HG02759 (cell line): Measurements from ENCODE around the gene RAB1A.

Source experiments
- ATAC-seq: cut with Tn5 transposase; IDR thresholded peaks from one replicate; pipeline ENCODE4 v1.9.1; 2021; ENCODE audit warnings: mild to moderate bottlenecking, moderate library complexity; ENCODE audit not compliant: unreplicated experiment

RAB1A gene

DNA sequence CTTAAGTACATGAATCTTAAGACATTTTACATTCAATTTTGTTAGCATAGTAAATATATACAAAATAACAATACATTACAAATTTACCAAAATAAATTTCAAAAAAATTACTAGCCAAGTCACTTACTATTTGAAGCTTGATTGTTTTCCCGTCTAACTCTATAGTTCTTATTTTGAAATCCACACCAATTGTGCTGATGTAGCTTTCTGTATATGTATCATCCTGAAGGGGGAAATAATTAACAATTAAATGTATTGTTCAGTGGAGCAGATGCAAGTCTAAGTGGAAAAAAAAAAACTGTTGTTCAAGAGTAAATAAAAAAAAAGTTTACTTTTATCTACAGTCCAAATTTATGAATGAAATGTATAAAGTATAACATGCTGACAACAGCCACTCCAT, 32.1 kb downstream of the RAB1A start:
- ATAC-seq = no peak

DNA sequence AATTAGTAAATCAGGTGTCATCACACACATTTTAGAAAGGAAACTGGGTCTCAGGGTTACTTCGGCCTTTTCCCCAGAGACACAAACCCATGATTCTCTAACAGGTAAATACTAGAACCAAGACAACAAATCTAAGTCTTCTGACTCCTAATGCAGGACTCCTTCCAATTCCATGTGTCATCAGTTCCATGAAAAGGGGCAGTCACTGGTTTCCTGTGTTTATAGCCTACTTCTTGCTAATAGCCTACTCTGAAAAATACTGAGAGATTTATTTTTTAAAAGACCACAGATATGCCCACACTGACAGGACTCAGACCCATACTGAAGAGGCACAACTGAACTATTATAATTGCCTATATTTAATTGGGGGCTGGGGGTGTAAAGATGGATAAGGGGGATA, 33.0 kb downstream of the RAB1A start:
- no peak for ATAC-seq

DNA sequence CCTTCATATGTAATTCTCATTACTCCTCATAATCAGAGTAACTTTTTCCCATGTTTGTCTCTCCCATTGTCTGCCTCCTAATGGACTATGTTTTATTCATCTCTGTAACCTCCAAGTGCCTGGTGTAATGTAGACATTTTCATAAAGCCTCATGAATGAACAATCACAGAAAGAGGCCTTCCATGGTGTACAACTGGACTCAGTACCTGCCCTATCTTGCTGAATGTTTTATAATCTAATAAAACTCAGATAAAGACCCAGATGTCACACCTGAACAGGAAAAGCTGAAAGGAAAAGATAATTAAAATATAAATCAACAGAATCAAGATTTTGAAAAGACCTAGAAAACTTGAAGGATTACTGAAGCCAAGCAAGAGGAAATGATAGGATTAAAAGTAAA, 36.7 kb downstream of the RAB1A start:
- no peak for ATAC-seq

DNA sequence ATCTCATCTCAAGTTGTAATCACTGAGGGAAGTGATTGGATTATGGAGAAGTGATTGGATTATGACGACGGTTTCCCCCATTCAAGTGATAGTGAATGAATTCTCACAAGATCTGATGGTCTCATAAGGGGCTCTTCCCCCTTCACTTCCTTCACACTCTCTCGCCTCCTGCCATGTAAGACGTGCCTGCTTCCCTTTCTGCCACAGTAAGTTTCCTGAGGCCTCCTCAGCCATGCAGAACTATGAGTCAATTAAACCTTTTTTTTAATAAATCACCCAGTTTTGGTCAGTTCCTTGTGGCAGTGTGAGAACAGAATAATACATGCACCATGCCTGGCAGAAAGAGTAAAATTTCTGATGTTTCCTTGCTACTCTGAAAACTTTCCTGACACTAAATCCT, 37.1 kb downstream of the RAB1A start:
- no peak for ATAC-seq

DNA sequence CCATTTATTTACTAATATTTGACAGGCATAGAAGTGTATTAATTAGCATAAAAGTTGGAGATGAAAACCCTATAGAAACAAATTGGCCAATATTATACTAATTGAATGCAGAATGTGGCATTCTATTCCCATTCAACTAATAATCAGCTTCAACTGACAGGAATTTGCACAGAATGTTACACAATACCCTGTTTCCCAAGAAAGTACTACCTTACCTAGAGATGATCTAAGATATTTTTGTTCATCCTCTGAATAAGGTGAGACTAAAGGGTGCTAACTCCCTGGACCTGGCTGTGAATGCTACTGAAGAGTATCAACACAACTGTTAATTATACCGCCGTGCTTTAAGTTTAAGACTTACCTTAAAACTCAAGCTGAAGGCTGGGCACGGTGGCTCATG, 44.8 kb downstream of the RAB1A start:
- no peak for ATAC-seq

DNA sequence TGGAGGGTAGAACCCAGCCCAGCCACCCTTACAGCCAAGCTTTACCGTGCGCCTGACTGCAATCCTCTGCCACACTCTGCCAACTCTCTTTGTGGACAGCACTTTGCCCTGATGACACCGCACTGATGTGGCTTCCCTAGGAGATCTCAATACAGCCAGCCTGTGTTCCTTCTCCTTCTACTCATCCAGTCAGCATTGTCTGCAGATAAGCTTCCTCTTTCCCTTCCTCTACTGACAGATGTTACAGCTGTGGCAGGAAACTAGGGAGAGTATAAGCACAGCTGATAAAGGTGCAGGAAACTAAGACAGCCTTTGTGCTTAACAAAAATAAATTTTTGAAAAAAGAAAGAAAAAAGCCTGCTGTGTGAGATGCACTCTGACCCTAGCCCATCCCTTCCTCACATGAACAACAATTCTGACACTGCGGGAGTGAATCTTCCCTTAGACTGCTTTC, 48.6 kb downstream of the RAB1A start:
- ATAC-seq = no peak

DNA sequence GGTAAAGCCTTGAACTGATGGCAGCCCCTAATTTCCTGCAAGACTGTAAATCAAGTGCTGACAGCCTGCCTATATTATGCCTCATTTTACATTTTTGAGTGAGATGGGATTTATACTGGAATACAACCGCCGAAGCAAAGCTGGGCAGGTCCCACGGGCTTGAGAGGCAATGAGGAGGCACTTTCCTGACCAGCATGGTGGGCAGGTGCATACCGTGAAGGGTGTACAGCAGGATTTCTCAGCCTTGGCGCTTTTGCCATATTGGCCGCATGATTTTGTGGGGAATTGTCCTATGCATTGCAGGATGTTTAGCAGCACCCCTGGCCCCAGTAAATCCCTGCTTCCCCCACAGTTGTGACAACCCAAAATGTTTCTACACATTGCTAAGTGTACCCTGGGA, 50.9 kb downstream of the RAB1A start:
- ATAC-seq = no peak

DNA sequence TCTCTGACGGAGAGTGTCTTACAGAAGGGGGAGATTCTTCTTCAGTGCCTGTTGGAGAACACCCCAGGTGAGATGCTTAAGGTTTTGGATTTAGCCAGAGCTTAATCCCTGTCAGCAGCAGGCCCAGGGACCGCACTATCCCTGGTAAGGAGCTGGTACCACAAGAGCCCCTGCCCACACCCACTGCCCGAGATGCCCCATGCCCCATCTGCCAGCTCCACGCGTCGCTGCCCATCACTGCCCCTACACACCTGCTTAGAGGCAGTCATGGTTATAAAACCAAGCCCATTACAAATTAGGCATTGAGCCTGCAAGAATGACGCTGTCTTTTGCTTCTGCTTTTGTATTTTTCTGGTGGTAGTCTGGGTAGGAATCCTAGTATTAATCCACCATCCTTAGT, 52.0 kb downstream of the RAB1A start:
- ATAC-seq = no peak

DNA sequence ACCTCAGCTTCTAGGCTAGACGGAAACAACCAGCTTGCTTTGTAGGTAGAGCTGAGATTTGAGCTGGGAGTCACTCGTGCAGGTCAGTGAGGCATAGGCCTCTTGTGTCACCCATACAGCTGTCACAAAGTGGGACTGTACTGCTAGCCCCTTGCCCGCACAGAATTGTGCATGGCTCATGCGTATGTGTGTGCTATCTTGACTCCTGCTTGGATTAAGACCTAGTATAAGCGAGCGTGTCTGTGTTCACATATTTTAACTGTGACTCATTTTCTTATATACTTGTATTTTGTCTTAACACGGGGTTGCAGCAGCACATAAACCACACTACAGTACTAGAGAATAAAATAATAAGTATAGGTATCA, 53.6 kb downstream of the RAB1A start:
- no peak for ATAC-seq

DNA sequence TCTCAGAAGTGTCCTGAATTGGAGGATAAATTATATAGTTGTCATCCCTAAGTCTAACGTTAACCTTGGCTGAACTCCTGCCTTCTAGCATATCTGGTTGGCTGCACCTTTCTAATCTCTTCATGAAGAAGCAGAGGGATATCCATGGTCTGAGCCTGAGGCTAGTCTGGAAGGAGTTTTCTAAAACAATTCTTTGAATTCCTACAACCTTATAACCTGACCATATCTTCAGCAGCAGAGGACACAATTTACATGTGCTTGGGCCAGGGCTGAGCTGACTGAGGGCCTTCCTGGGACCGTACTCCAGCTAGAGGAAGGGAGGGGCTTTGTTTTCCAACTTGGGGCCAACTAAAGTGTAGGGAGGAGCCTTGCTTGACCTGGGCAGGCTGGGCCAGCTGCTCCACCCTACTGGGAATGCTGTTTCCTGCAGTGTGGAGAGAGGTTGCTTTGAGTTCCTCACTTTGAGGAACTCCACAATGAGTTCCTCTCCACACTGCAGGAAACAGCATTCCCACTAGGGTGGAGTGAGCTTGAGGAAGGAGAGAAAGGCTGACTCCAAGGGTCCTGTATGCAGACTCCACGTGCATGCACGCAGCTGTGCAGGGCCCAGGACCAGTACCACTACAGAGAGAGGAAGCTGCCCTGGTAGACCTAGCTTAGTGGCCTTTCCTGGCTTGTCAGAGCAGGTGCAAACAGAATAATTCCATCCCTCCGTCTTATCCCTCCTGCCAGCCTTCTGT, 54.1 kb downstream of the RAB1A start:
- ATAC-seq = no peak

DNA sequence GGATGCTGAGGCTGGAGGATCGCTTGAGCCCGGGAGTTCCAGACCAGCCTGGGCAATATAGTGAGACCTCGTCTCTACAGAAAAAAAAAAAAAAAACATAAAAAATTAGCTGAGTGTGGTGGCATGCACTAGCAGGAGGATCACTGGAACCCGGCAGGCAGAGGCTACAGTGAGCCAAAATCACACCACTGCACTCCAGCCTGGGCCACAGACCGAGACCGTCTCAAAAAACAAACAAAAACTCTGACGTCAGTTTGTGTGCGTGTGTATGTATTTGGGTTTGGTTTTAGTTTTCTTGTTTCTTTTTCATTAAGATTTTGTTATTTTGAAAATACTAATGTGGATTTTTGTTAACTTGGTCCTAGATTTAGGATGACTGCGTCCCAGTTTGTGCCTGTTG, 54.7 kb downstream of the RAB1A start:
- ATAC-seq = no peak

DNA sequence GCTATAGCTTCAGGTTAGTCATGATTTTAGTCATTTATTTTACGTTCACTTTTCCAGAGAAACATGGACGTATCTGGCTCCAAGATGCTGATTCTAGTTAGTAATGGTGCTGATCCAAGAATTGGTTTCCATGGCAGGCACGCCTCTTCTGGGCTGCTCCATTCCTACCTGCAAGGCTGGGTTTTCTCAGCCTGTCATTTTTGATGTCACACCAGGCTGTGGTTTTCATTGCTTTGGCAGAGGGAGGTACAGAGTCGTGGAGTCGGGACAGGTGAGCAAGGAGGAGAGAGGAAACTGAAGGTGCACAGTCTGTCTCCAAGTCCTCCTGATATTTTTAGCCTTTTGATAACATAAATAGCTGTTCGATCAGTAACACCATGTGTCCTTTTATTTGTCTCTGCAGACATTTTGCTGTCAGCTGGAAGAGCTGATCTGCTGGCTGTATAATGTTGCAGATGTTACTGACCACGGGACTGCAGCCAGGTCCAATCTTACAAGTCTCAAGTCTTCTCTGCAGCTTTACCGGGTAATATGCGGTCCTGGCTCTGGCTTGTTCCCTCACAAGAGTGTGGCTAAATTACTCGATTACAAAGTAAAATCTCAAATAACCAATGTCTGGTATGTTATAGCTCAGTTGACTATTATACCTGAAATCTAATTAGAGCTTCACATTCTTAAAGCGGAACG, 55.9 kb downstream of the RAB1A start:
- no peak for ATAC-seq

DNA sequence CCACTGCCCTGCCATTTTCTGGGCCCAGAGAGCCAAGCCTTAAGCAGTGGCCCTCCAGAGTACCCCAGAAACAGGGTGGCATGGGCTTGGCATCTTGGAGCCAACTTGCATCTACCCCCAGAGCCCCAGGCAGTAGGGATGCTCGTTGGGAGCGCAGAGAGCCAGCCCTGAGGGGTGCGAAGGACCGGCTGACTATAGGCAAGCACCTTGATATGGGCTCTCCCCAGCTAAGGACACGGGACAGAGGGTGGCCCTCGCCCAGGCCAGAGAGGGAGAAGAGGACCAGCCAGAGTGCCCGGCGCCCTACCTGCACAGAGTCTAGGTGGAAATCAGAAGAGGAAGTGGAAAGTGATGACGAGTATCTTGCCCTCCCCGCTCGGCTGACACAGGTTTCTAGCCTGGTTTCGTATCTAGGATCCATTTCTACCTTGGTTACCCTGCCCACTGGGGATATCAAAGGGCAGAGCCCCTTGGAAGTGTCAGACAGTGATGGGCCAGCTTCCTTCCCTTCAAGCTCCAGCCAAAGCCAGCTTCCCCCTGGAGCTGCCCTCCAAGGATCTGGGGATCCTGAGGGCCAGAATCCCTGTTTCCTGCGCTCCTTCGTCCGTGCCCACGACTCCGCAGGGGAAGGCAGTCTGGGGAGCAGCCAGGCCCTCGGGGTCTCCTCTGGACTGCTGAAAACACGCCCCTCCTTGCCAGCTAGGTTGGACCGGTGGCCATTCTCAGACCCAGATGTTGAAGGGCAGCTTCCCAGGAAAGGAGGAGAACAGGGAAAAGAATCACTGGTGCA, 57.5 kb downstream of the RAB1A start:
- peak; percentile 58 for ATAC-seq

DNA sequence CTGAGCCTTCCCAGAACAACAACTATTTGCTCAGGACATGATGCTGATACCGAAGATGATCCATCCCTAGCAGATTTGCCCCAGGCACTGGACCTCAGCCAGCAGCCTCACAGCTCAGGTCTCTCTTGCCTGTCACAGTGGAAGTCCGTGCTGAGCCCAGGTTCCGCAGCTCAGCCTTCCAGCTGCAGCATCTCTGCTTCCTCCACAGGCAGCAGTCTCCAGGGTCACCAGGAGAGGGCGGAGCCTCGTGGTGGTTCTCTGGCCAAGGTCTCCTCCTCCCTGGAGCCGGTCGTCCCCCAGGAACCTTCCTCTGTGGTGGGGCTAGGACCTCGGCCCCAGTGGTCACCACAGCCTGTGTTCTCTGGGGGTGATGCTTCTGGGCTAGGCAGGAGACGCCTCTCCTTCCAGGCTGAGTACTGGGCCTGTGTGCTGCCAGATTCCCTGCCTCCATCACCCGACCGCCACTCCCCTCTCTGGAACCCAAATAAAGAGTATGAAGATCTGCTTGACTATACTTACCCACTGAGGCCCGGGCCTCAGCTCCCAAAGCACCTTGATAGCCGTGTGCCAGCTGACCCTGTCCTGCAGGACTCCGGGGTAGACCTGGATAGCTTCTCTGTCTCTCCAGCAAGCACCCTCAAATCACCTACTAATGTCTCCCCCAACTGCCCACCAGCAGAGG, 58.3 kb downstream of the RAB1A start:
- ATAC-seq = no peak

DNA sequence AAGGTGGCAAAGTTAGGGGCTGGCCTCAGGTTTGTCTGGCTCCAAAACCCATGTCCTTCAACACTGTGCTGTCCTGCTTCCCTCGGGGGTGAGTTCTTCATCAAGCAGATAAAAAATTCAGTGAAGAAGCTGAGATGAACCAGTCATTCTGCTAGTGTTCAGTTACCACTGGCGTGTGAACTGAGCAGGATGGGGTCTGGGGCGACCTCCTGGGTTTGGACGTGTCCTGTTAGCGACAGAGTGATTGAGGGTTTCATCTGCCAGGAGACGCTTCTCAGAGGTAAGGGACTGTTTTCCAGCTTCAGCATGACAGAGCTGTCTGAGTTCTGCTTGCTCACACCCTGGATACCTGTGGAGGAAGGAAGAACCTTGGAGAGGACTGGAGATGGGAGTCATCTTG, 59.0 kb downstream of the RAB1A start:
- no peak for ATAC-seq

DNA sequence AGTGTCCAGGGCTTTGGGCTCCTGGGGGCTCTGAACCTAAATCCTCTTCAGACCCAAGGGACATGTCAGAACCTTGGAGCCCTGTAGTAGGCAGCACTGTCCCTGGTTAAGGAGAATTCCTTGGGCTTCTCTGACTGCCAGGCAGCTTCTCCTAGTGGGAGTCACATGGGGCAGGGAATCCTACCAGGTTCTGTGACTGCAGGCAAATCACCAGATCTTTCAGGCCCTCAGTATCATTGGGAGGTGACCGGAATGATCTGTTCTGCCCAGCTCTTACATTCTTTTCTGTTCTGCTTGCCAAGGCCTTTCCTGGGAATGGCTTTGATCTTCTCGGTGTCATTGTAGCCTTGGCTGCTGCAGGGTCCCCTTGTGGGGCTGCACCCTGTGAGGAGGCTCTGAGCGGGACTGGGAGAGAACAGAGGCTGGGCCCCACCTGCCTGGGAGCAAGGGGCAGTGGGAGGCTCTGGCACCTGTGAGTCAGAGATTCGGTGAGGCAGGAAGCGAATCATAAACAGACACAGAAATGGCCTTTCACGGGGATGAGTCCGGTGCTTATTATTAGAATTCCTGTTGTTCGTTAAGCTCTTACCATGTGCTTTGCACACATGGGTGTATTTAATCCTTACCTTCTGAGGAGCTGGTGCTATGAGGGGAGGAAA, 59.6 kb downstream of the RAB1A start:
- no peak for ATAC-seq

DNA sequence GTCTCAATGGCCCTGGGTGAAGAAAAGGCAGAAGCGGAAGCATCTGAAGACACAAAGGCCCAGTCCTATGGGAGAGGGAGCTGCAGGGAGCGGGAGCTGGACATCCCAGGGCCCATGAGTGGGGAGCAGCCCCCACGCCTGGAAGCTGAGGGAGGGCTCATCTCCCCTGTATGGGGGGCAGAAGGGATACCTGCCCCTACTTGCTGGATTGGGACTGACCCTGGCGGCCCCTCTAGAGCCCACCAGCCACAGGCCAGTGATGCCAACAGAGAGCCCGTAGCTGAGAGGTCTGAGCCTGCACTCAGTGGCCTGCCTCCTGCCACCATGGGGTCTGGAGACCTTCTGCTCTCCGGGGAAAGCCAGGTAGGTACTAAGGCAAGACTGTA, 60.5 kb downstream of the RAB1A start:
- ATAC-seq = no peak

DNA sequence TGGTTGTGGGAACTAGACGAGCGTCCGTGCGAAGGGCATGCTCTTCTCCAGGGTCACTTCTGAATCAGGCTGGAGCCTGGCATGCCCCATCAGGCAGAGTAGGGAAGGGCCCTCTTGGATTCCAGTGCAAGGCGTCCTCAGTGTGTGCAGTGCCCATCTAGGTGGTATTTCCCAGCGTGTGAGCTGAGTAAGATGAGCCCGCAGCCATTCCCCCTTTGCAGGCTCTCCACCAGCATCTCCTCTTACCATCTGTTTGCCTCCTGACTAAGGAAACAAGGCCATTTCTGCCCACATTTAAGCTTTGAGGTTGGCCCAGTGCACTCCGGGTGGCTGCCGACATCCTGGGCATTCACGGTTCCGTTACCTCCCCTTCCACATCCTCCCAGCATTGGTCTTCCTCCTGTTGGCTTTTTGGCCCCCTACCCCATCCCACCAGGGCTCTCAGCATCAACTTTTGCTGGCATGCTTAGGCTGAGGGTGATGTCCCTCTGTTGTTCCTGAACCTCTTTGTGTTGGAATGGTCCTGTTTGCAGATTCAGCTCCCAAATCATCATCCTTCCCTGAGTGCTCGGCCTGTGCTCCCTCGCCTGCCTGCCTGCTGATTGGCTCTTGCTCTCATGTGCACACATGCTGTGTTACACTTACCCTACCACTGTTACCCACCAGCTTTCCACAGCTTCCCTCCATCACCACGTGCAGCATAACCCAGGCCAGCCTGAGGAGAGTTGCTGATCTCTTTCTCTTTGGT, 61.9 kb downstream of the RAB1A start:
- ATAC-seq = no peak

DNA sequence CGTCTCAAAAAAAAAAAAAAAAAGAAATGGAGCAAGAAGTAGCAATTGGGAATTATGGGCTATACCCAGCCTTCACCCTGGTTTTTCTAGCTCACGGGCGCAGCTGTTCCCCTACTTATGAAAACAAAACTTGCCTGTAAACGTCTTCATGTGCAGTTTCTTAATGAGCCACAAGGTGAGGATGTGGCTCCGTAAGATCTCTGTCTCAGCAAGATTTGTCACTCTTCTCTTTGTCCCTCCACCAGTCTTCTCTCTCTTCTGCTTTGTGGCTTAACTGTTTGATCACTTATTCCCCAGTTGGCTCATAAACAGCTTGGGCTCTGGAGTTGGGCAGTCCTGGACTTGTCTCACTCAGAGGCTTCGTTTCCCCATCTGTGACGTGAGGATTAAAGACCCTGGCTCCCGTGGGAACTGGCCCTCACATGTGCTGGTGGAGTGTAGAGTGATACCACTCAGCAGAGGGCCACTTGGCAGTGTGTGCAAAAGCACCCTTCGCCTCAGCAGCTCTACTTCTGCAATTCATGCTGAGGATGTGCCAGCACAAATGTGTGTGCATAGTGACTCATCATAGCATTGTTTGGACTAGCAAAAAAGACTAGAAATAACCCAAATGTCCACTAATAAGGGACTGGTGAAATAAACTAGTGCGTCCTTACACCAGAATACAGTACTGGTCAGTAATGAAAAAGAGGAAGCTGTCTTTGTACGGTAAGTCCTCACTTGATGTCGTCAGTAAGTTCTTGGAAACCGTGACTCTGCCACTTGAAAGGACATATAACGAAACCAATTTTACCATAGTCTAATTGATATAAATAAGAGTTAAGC, 65.0 kb downstream of the RAB1A start:
- ATAC-seq = peak; percentile 83
